ENCODE data around the gene S1PR5. TPM values are rescaled to one million over a fixed set of nuclear protein-coding genes. Genes with fewer than 3 reads are reported as not detected.

Gene S1PR5
- total RNA-seq, 2 donors from 2014 or later, result 3.4 to 17.0 TPM

- intact Hi-C loops (cut with DNase I), result no loop called here
- H3K36me3 ChIP-seq, result peaks cover 15 to 18% of the 10 kb centered on the region in 2 donors
- TF ChIP-seq CTCF (IDR thresholded peaks at IDR 0.05) (no peak), POLR2A (IDR thresholded peaks at IDR 0.05) (no peak), POLR2AphosphoS5 (IDR thresholded peaks at IDR 0.05) (no peak)
Measured at GRCh38 chr19:10491472-10492047, 25.7 kb downstream of the S1PR5 start.

GRCh38 chr19:10486551-10486950, 30.7 kb downstream of the S1PR5 start:
- no peak overlapping the region for H3K27ac ChIP-seq
- H3K36me3 ChIP-seq, result peaks cover 7 to 11% of the 10 kb centered on the region in 2 donors
- intact Hi-C loops (cut with DNase I), result no loop called here
- no peak overlapping the region for H3K4me3 ChIP-seq
- WGBS, result 87% methylated on average over 13 of the region's 13 CpGs
- no peaks in the 10 kb centered on the region for H3K4me1 ChIP-seq (replicated peaks)
- no peak for DNase-seq (ENCODE audit: low spot score)
- H3K9me3 ChIP-seq, result no peaks in the 10 kb centered on the region
- H3K27me3 ChIP-seq (replicated peaks; ENCODE audit: insufficient read depth), result no peaks in the 10 kb centered on the region
- TF ChIP-seq POLR2AphosphoS5 (IDR thresholded peaks at IDR 0.05), result no peak
- no peak for TF ChIP-seq CTCF (IDR thresholded peaks at IDR 0.05)
- TF ChIP-seq POLR2A (IDR thresholded peaks at IDR 0.05), result no peak

More at GRCh38 chr19:10491472-10492047, 25.7 kb downstream of the S1PR5 start:
- no peak for DNase-seq (ENCODE audit: low spot score)
- H3K27ac ChIP-seq, result no peak overlapping the region
- H3K27me3 ChIP-seq (replicated peaks; ENCODE audit: insufficient read depth), result no peaks in the 10 kb centered on the region
- H3K9me3 ChIP-seq, result no peaks in the 10 kb centered on the region
- 93% methylated on average over 36 of the region's 43 CpGs for WGBS
- no peak overlapping the region for H3K4me3 ChIP-seq
- H3K4me1 ChIP-seq (replicated peaks), result no peaks in the 10 kb centered on the region

- Histone ChIP-seq H3K9me3 (no peaks in the 10 kb centered on the region), H3K27me3 (replicated peaks; ENCODE audit: insufficient read depth) (no peaks in the 10 kb centered on the region), H3K4me3 (peak overlapping the region; percentile 17), H3K27ac (no peak overlapping the region), H3K36me3 (no peaks in the 10 kb centered on the region), H3K4me1 (replicated peaks) (no peaks in the 10 kb centered on the region)
- TF ChIP-seq POLR2AphosphoS5 (IDR thresholded peaks at IDR 0.05), result peak; percentile 84
- TF ChIP-seq POLR2A (IDR thresholded peaks at IDR 0.05), result no peak
- peak; percentile 4 to 78 (median 34) for TF ChIP-seq CTCF (IDR thresholded peaks at IDR 0.05)
- DNase-seq (ENCODE audit: low spot score), result peak; percentile 91
- intact Hi-C loops (cut with DNase I), result no loop called here
- WGBS, result 1% methylated on average over 36 of the region's 36 CpGs
Measured at GRCh38 chr19:10478903-10479384, 38.3 kb downstream of the S1PR5 start.

GRCh38 chr19:10478476-10478875, 38.8 kb downstream of the S1PR5 start:
- no peak for TF ChIP-seq CTCF (IDR thresholded peaks at IDR 0.05)
- intact Hi-C loops (cut with DNase I), result no loop called here
- 20% methylated on average over 5 of the region's 5 CpGs for WGBS
- Histone ChIP-seq H3K27me3 (replicated peaks; ENCODE audit: insufficient read depth) (no peaks in the 10 kb centered on the region), H3K36me3 (no peaks in the 10 kb centered on the region), H3K4me3 (peak overlapping the region; percentile 17), H3K9me3 (no peaks in the 10 kb centered on the region), H3K27ac (no peak overlapping the region), H3K4me1 (replicated peaks) (no peaks in the 10 kb centered on the region)
- DNase-seq (ENCODE audit: low spot score), result no peak

GRCh38 chr19:10474962-10475451, 42.2 kb downstream of the S1PR5 start:
- TF ChIP-seq POLR2AphosphoS5 (IDR thresholded peaks at IDR 0.05) (no peak), CTCF (IDR thresholded peaks at IDR 0.05) (no peak), POLR2A (IDR thresholded peaks at IDR 0.05) (no peak)
- intact Hi-C loops (cut with DNase I), result no loop called here
- H3K27me3 ChIP-seq (replicated peaks; ENCODE audit: insufficient read depth), result no peaks in the 10 kb centered on the region
- WGBS, result 63% methylated on average over 6 of the region's 6 CpGs
- no peaks in the 10 kb centered on the region for H3K4me1 ChIP-seq (replicated peaks)
- no peak overlapping the region for H3K27ac ChIP-seq
- no peaks in the 10 kb centered on the region for H3K9me3 ChIP-seq
- no peak for DNase-seq (ENCODE audit: low spot score)
- no peak overlapping the region for H3K4me3 ChIP-seq
- H3K36me3 ChIP-seq, result no peaks in the 10 kb centered on the region

Measured in prostate gland (tissue), 2 donors.